Ovary (tissue), 9 donors: ENCODE results near the gene ACSF2. TPM values are rescaled to one million over a fixed set of nuclear protein-coding genes. Genes with fewer than 3 reads are reported as not detected.

Experiments
- DNase-seq, 5 donors: peaks; one replicate each; pipeline ENCODE4 v3.0.0-alpha.2; 2019 to 2020
- H3K27ac ChIP-seq, 2 donors: fragments of 200-600 bp; one replicate each; pipeline versions ENCODE4 v1.5.1 to v1.8.0; 2019 to 2022
- H3K27me3 ChIP-seq: fragments of 200-600 bp; one replicate; pipeline ENCODE4 v1.8.0; 2022
- H3K36me3 ChIP-seq: fragments of 200-600 bp; sonication (generic); one replicate; pipeline ENCODE4 v1.5.1; 2019
- H3K4me1 ChIP-seq: one replicate; pipeline ENCODE4 v1.8.1; 2013; ENCODE audit warnings: mild to moderate bottlenecking, moderate library complexity; ENCODE audit not compliant: insufficient read depth
- H3K4me3 ChIP-seq: fragments of 200-600 bp; sonication (generic); one replicate; pipeline ENCODE4 v1.5.1; 2017
- H3K9me3 ChIP-seq, 2 donors: fragments of 200-600 bp in 1 of 2; sonication (generic) in 1 of 2; one replicate each; pipeline versions ENCODE4 v1.5.1 to v1.8.1; 2013 to 2019; ENCODE audit warnings: mild to moderate bottlenecking in 1 of 2, moderate library complexity in 1 of 2
- CTCF ChIP-seq, 3 donors: fragments of 450-650 bp in 2 of 3; fragments of 200-600 bp in 1 of 3; IDR thresholded peaks; one replicate each; pipeline versions ENCODE4 v1.5.1 to v1.8.0; 2016 to 2022; ENCODE audit warnings: antibody characterized with exemption in 3 of 3, mild to moderate bottlenecking in 1 of 3
- EP300 ChIP-seq: sonication (generic); formaldehyde crosslinking; IDR thresholded peaks from one replicate; pipeline ENCODE4 v1.6.1; 2017; ENCODE audit warnings: antibody characterized with exemption
- POLR2A ChIP-seq: fragments of 450-650 bp; IDR thresholded peaks from one replicate; pipeline ENCODE4 v1.6.1; 2017; ENCODE audit warnings: antibody characterized with exemption, mild to moderate bottlenecking, moderate library complexity
- WGBS, 3 donors: extraction: QIAGEN DNeasy Blood & Tissue Kit in 1 of 3; methylation state at CpG; one replicate each; pipeline versions ENCODE4 v1.1.5 to v1.1.7; 2013 to 2017; 5-methylcytosine and 5-hydroxymethylcytosine counted together
- intact Hi-C, 4 donors: fragments of 100-400 bp; cut with DNase I; formaldehyde crosslinking; loops; one replicate each; pipeline versions ENCODE4 v1.11.0 to v1.15.1; 2022 to 2023
- polyA plus RNA-seq, 2 donors: library from polyadenylated mRNA; stranded (reverse); fragments of 200-250 nt in 1 of 2; fragments of 350-450 nt in 1 of 2; fragmentation: Illumina TruSeq in 1 of 2; extraction: RNeasy Lipid Tissue Mini Kit (QIAGEN cat#74804) in 1 of 2; gene quantifications; one replicate each; pipeline ENCODE4 v1.2.3, GENCODE V29; 2013 to 2014
- total RNA-seq, 7 donors: library from RNA; depleted of rRNA in 2 of 7; stranded (reverse); fragments of >200 nt in 2 of 7; fragmentation: NEBNext Ultra II Directional in 3 of 7; extraction: Animal tissue kit (Norgen Biotek cat#: 25700) in 3 of 7; gene quantifications; one replicate each; pipeline versions ENCODE4 v1.1.0 to v1.2.4, GENCODE V29; 2016 to 2023
- donor health status: DM: no; HTN: no; CAD: no; lungs with moderate emphysema.
- donor health status: DM: no; HTN: no; CAD: no.
- donor health status: Bipolar disorder and iron deficiency.
- donor health status: DM: yes; HTN: yes; CAD: no.
- donor health status: DM: no; HTN: no; CAD: no.
- donor health status: DM: yes; HTN: yes; CAD: no.

The ACSF2 gene
- total and polyA plus RNA-seq, 9 donors, result 26.7 to 86.0 (median 49.5) TPM

- intact Hi-C loops, result no loop called here
- no peaks in the 10 kb centered on the region for H3K4me1 ChIP-seq
- TF ChIP-seq CTCF (IDR thresholded peaks at IDR 0.05) (no peak), POLR2A (no peak), EP300 (no peak)
- H3K27me3 ChIP-seq, result no peaks in the 10 kb centered on the region
- no peaks in the 10 kb centered on the region for H3K9me3 ChIP-seq
- H3K27ac ChIP-seq, result no peak overlapping the region
- H3K4me3 ChIP-seq, result no peak overlapping the region
- DNase-seq, result no peak
- H3K36me3 ChIP-seq, result no peaks in the 10 kb centered on the region
- WGBS, 3 donors, result 92 to 94% (median 93%) methylated on average over 14 of the region's 14 CpGs
Observed at GRCh38 chr17:50461550-50462132, 35.6 kb downstream of the ACSF2 start.

GRCh38 chr17:50462446-50462845 lies 36.4 kb downstream of the ACSF2 start:
- Histone ChIP-seq H3K4me3 (no peak overlapping the region), H3K27me3 (no peaks in the 10 kb centered on the region), H3K27ac (no peak overlapping the region), H3K4me1 (no peaks in the 10 kb centered on the region), H3K36me3 (no peaks in the 10 kb centered on the region), H3K9me3 (no peaks in the 10 kb centered on the region)
- intact Hi-C loops, result no loop called here
- TF ChIP-seq POLR2A (no peak), CTCF (IDR thresholded peaks at IDR 0.05) (no peak), EP300 (no peak)
- no peak for DNase-seq
- WGBS, 3 donors, result 84 to 88% (median 85%) methylated on average over 9 of the region's 9 CpGs

GRCh38 chr17:50464121-50464520 lies 38.1 kb downstream of the ACSF2 start:
- Histone ChIP-seq H3K4me1 (peaks cover 4% of the 10 kb centered on the region), H3K27me3 (no peaks in the 10 kb centered on the region), H3K9me3 (no peaks in the 10 kb centered on the region), H3K4me3 (no peak overlapping the region), H3K27ac (no peak overlapping the region), H3K36me3 (no peaks in the 10 kb centered on the region)
- TF ChIP-seq POLR2A, result no peak
- no peak for TF ChIP-seq EP300
- no peak for TF ChIP-seq CTCF (IDR thresholded peaks at IDR 0.05)
- WGBS, 3 donors, result 78 to 84% (median 84%) methylated on average over 3 of the region's 3 CpGs
- intact Hi-C loops, result no loop called here
- no peak for DNase-seq

GRCh38 chr17:50464736-50465135 lies 38.7 kb downstream of the ACSF2 start:
- H3K36me3 ChIP-seq, result no peaks in the 10 kb centered on the region
- H3K27ac ChIP-seq, result no peak overlapping the region
- no peak for TF ChIP-seq EP300
- TF ChIP-seq POLR2A, result no peak
- no peak for TF ChIP-seq CTCF (IDR thresholded peaks at IDR 0.05)
- 83 to 86% (median 85%) methylated on average over 4 of the region's 4 CpGs for WGBS, 3 donors
- H3K4me3 ChIP-seq, result no peak overlapping the region
- peaks cover 4% of the 10 kb centered on the region for H3K4me1 ChIP-seq
- DNase-seq, result no peak
- no peaks in the 10 kb centered on the region for H3K9me3 ChIP-seq
- H3K27me3 ChIP-seq, result no peaks in the 10 kb centered on the region
- intact Hi-C loops, result loop anchor here in 1 of 4 donors (5.0 kb wide), 2 partner anchors 37 to 102 kb away; partner anchors contain the start of gene ACSF2
